ENCODE measurements around the gene UBE2D2.

UBE2D2 gene

GRCh38 chr5:139671096-139671841, 110.1 kb downstream of the UBE2D2 start:
- TF ChIP-seq CTCF (IDR thresholded peaks at IDR 0.05; ENCODE audit: low read depth, low read length): no peak
- no peak for DNase-seq (ENCODE audit: low read depth, low spot score)
- in situ Hi-C loops (cut with HindIII; ENCODE audit: low sequenced_read_pairs): no loop called here
- H3K4me3 ChIP-seq (ENCODE audit: low read depth, low read length): no peak overlapping the region

GRCh38 chr5:139675213-139675612, 114.1 kb downstream of the UBE2D2 start:
- no peak overlapping the region for H3K4me3 ChIP-seq (ENCODE audit: low read depth, low read length)
- TF ChIP-seq CTCF (IDR thresholded peaks at IDR 0.05; ENCODE audit: low read depth, low read length): no peak
- no peak for DNase-seq (ENCODE audit: low read depth, low spot score)
- in situ Hi-C loops (cut with HindIII; ENCODE audit: low sequenced_read_pairs): no loop called here

GRCh38 chr5:139675825-139676224, 114.7 kb downstream of the UBE2D2 start:
- TF ChIP-seq CTCF (IDR thresholded peaks at IDR 0.05; ENCODE audit: low read depth, low read length): no peak
- in situ Hi-C loops (cut with HindIII; ENCODE audit: low sequenced_read_pairs): no loop called here
- no peak for DNase-seq (ENCODE audit: low read depth, low spot score)
- H3K4me3 ChIP-seq (ENCODE audit: low read depth, low read length): no peak overlapping the region

GRCh38 chr5:139676406-139676805, 115.3 kb downstream of the UBE2D2 start:
- TF ChIP-seq CTCF (IDR thresholded peaks at IDR 0.05; ENCODE audit: low read depth, low read length): no peak
- no peak overlapping the region for H3K4me3 ChIP-seq (ENCODE audit: low read depth, low read length)
- DNase-seq (ENCODE audit: low read depth, low spot score): no peak
- in situ Hi-C loops (cut with HindIII; ENCODE audit: low sequenced_read_pairs): no loop called here

GRCh38 chr5:139676951-139677735, 116.0 kb downstream of the UBE2D2 start:
- TF ChIP-seq CTCF (IDR thresholded peaks at IDR 0.05; ENCODE audit: low read depth, low read length): no peak
- no peak overlapping the region for H3K4me3 ChIP-seq (ENCODE audit: low read depth, low read length)
- no peak for DNase-seq (ENCODE audit: low read depth, low spot score)
- in situ Hi-C loops (cut with HindIII; ENCODE audit: low sequenced_read_pairs): no loop called here

Data from astrocyte of the spinal cord (primary cell).